Mesenchymal stem cell (in vitro differentiated cells and primary cell): ENCODE data around the gene GALNT13.

Experiments
- DNase-seq: peaks from one replicate; pipeline ENCODE4 v3.0.0-alpha.2; 2013
- H2AFZ ChIP-seq: one replicate; pipeline ENCODE4 v1.6.1; 2013; ENCODE audit warnings: low read depth, mild to moderate bottlenecking, control low read depth, inconsistent platforms, low read length, moderate library complexity
- H2AK5ac ChIP-seq: 2 replicates; pipeline ENCODE4 v1.6.1; 2013; ENCODE audit warnings: low read length, moderate library complexity, mild to moderate bottlenecking, inconsistent platforms; ENCODE audit not compliant: severe bottlenecking
- H2BK120ac ChIP-seq: one replicate; pipeline ENCODE4 v1.6.1; 2013; ENCODE audit warnings: low read depth, mild to moderate bottlenecking, inconsistent platforms, low read length, moderate library complexity
- H2BK12ac ChIP-seq, 2 experiments: one replicate each; pipeline ENCODE4 v1.6.1; 2013; ENCODE audit warnings: inconsistent platforms in 2 of 2, low read length in 2 of 2, mild to moderate bottlenecking in 2 of 2, moderate library complexity in 2 of 2, control low read depth in 1 of 2
- H2BK15ac ChIP-seq: one replicate; pipeline ENCODE4 v1.6.1; 2013; ENCODE audit warnings: mild to moderate bottlenecking, low read depth, inconsistent platforms; ENCODE audit not compliant: poor library complexity, severe bottlenecking
- H2BK5ac ChIP-seq: 2 replicates; pipeline ENCODE4 v1.6.1; 2013; ENCODE audit warnings: low read depth, mild to moderate bottlenecking, low read length, control low read depth, inconsistent platforms; ENCODE audit not compliant: poor library complexity, severe bottlenecking
- H3K14ac ChIP-seq, 2 experiments: one replicate each; pipeline ENCODE4 v1.6.1; 2013; ENCODE audit warnings: inconsistent platforms in 2 of 2, low read length in 2 of 2, control low read depth in 1 of 2, mild to moderate bottlenecking in 1 of 2, moderate library complexity in 1 of 2
- H3K18ac ChIP-seq, 2 experiments: one replicate each; pipeline ENCODE4 v1.6.1; 2013; ENCODE audit warnings: inconsistent platforms in 2 of 2, low read length in 2 of 2, control low read depth in 1 of 2, low read depth in 1 of 2, mild to moderate bottlenecking in 1 of 2
- H3K23ac ChIP-seq, 2 experiments: one replicate each; pipeline ENCODE4 v1.6.1; 2013; ENCODE audit warnings: inconsistent platforms in 2 of 2, low read length in 2 of 2, mild to moderate bottlenecking in 2 of 2, moderate library complexity in 2 of 2, control low read depth in 1 of 2
- H3K27ac ChIP-seq: 2 replicates; pipeline ENCODE4 v1.5.1; 2013; ENCODE audit warnings: mild to moderate bottlenecking, moderate library complexity, low read length, control low read depth, inconsistent platforms; ENCODE audit not compliant: poor library complexity, severe bottlenecking
- H3K27me3 ChIP-seq, 2 experiments: 2 replicates each; pipeline versions ENCODE4 v1.6.1 to v1.7.0; 2013; ENCODE audit warnings: low read length in 2 of 2, mild to moderate bottlenecking in 2 of 2, moderate library complexity in 2 of 2, control low read depth in 1 of 2, inconsistent platforms in 1 of 2; ENCODE audit not compliant: control insufficient read depth in 1 of 2, insufficient read depth in 1 of 2
- H3K36me3 ChIP-seq, 2 experiments: 2 replicates each; pipeline versions ENCODE4 v1.6.1 to v1.7.0; 2013; ENCODE audit warnings: low read length in 2 of 2, control low read depth in 1 of 2, inconsistent platforms in 1 of 2, low read depth in 1 of 2, mild to moderate bottlenecking in 1 of 2; ENCODE audit not compliant: insufficient read depth in 2 of 2, control insufficient read depth in 1 of 2
- H3K4ac ChIP-seq, 2 experiments: one replicate each; pipeline ENCODE4 v1.6.1; 2013; ENCODE audit warnings: inconsistent platforms in 2 of 2, low read length in 2 of 2, mild to moderate bottlenecking in 2 of 2, moderate library complexity in 2 of 2, control low read depth in 1 of 2, low read depth in 1 of 2
- H3K4me1 ChIP-seq: 2 replicates; pipeline ENCODE4 v1.6.1; 2013; ENCODE audit warnings: low read depth, low read length, control low read depth; ENCODE audit not compliant: control insufficient read depth, insufficient read depth
- H3K4me2 ChIP-seq: 2 replicates; pipeline ENCODE4 v1.6.1; 2013; ENCODE audit warnings: low read length, mild to moderate bottlenecking, inconsistent platforms; ENCODE audit not compliant: poor library complexity, severe bottlenecking
- H3K4me3 ChIP-seq, 2 experiments: 2 replicates each; pipeline versions ENCODE4 v1.5.1 to v1.7.0; 2013; ENCODE audit warnings: low read length in 2 of 2, mild to moderate bottlenecking in 2 of 2, control low read depth in 1 of 2, low read depth in 1 of 2; ENCODE audit not compliant: insufficient read depth in 1 of 2
- H3K79me1 ChIP-seq: replicated peaks from 2 replicates; pipeline ENCODE4 v1.6.1; 2013; ENCODE audit warnings: mild to moderate bottlenecking, control low read depth, low read length, inconsistent platforms; ENCODE audit not compliant: poor library complexity, severe bottlenecking
- H3K9ac ChIP-seq: 2 replicates; pipeline ENCODE4 v1.7.0; 2013; ENCODE audit warnings: mild to moderate bottlenecking, low read length, moderate library complexity
- H3K9me3 ChIP-seq: 2 replicates; pipeline ENCODE4 v1.7.0; 2013; ENCODE audit warnings: mild to moderate bottlenecking, low read length; ENCODE audit not compliant: control insufficient read depth
- H4K8ac ChIP-seq: one replicate; pipeline ENCODE4 v1.6.1; 2013; ENCODE audit warnings: inconsistent platforms, mild to moderate bottlenecking, low read length, moderate library complexity
- H4K91ac ChIP-seq: one replicate; pipeline ENCODE4 v1.6.1; 2013; ENCODE audit warnings: mild to moderate bottlenecking, low read length, inconsistent platforms
- WGBS: methylation state at CpG from one replicate; pipeline ENCODE4 v1.1.7; 2013; ENCODE audit warnings: mixed read lengths; 5-methylcytosine and 5-hydroxymethylcytosine counted together

The GALNT13 gene

GRCh38 chr2:154029504-154029903, 157.8 kb downstream of the GALNT13 start:
- H3K36me3 ChIP-seq: no peaks in the 10 kb centered on the region
- H3K79me1 ChIP-seq: no peaks in the 10 kb centered on the region
- H3K27me3 ChIP-seq: no peaks in the 10 kb centered on the region
- no peak overlapping the region for H3K4ac ChIP-seq
- no peak overlapping the region for H4K8ac ChIP-seq
- no peak overlapping the region for H3K27ac ChIP-seq
- no peak overlapping the region for H3K4me2 ChIP-seq
- 84% methylated on average over 2 of the region's 3 CpGs for WGBS
- no peak overlapping the region for H2AFZ ChIP-seq
- no peak overlapping the region for H2BK5ac ChIP-seq
- H2BK120ac ChIP-seq: no peak overlapping the region
- no peak overlapping the region for H3K9ac ChIP-seq
- H3K23ac ChIP-seq: no peak overlapping the region
- H3K4me1 ChIP-seq: no peaks in the 10 kb centered on the region
- no peak overlapping the region for H2AK5ac ChIP-seq
- no peak overlapping the region for H2BK12ac ChIP-seq
- no peak overlapping the region for H3K14ac ChIP-seq
- H4K91ac ChIP-seq: no peak overlapping the region
- no peak for DNase-seq
- H3K4me3 ChIP-seq: no peak overlapping the region
- H3K9me3 ChIP-seq: peaks cover 3% of the 10 kb centered on the region
- H3K18ac ChIP-seq: no peak overlapping the region
- H2BK15ac ChIP-seq: no peak overlapping the region

GRCh38 chr2:154032220-154032619, 160.5 kb downstream of the GALNT13 start:
- no peak overlapping the region for H4K8ac ChIP-seq
- no peak for DNase-seq
- H3K4me2 ChIP-seq: no peak overlapping the region
- no peak overlapping the region for H3K27ac ChIP-seq
- no peak overlapping the region for H2BK120ac ChIP-seq
- H2BK5ac ChIP-seq: no peak overlapping the region
- H2AFZ ChIP-seq: no peak overlapping the region
- H3K18ac ChIP-seq: no peak overlapping the region
- H3K23ac ChIP-seq: no peak overlapping the region
- no peak overlapping the region for H4K91ac ChIP-seq
- no peak overlapping the region for H3K14ac ChIP-seq
- H3K9ac ChIP-seq: no peak overlapping the region
- H2AK5ac ChIP-seq: no peak overlapping the region
- H3K79me1 ChIP-seq: no peaks in the 10 kb centered on the region
- H3K4me3 ChIP-seq: no peak overlapping the region
- no peak overlapping the region for H2BK15ac ChIP-seq
- H3K27me3 ChIP-seq: no peaks in the 10 kb centered on the region
- H3K4me1 ChIP-seq: no peaks in the 10 kb centered on the region
- no peaks in the 10 kb centered on the region for H3K36me3 ChIP-seq
- peaks cover 3% of the 10 kb centered on the region for H3K9me3 ChIP-seq
- H3K4ac ChIP-seq: no peak overlapping the region
- H2BK12ac ChIP-seq: no peak overlapping the region
- WGBS: 93% methylated on average over 2 of the region's 3 CpGs

GRCh38 chr2:154046493-154046892, 174.8 kb downstream of the GALNT13 start:
- H3K4me2 ChIP-seq: no peak overlapping the region
- no peak overlapping the region for H4K8ac ChIP-seq
- no peaks in the 10 kb centered on the region for H3K9me3 ChIP-seq
- no peaks in the 10 kb centered on the region for H3K4me1 ChIP-seq
- H2BK15ac ChIP-seq: no peak overlapping the region
- 51% methylated on average over 1 of the region's 1 CpG for WGBS
- H2AFZ ChIP-seq: no peak overlapping the region
- no peak overlapping the region for H3K18ac ChIP-seq
- H2BK12ac ChIP-seq: no peak overlapping the region
- H3K4ac ChIP-seq: no peak overlapping the region
- no peak overlapping the region for H2AK5ac ChIP-seq
- no peak overlapping the region for H2BK120ac ChIP-seq
- no peak overlapping the region for H3K14ac ChIP-seq
- no peaks in the 10 kb centered on the region for H3K36me3 ChIP-seq
- H3K27me3 ChIP-seq: no peaks in the 10 kb centered on the region
- no peak overlapping the region for H2BK5ac ChIP-seq
- no peak overlapping the region for H3K9ac ChIP-seq
- H3K4me3 ChIP-seq: no peak overlapping the region
- no peak overlapping the region for H3K23ac ChIP-seq
- no peak for DNase-seq
- H4K91ac ChIP-seq: no peak overlapping the region
- H3K27ac ChIP-seq: no peak overlapping the region
- no peaks in the 10 kb centered on the region for H3K79me1 ChIP-seq

GRCh38 chr2:154048905-154049304, 177.2 kb downstream of the GALNT13 start:
- Histone ChIP-seq H3K4me1 (no peaks in the 10 kb centered on the region), H2BK5ac (no peak overlapping the region), H3K14ac (no peak overlapping the region), H2AK5ac (no peak overlapping the region), H2BK120ac (no peak overlapping the region), H3K9ac (no peak overlapping the region), H3K27me3 (no peaks in the 10 kb centered on the region), H3K27ac (no peak overlapping the region), H4K91ac (no peak overlapping the region), H3K36me3 (no peaks in the 10 kb centered on the region), H3K79me1 (no peaks in the 10 kb centered on the region), H3K18ac (no peak overlapping the region), H2BK12ac (no peak overlapping the region), H3K23ac (no peak overlapping the region), H3K9me3 (no peaks in the 10 kb centered on the region), H3K4me3 (no peak overlapping the region), H2BK15ac (no peak overlapping the region), H3K4ac (no peak overlapping the region), H4K8ac (no peak overlapping the region), H3K4me2 (no peak overlapping the region), H2AFZ (no peak overlapping the region)
- WGBS: no CpG with 5 or more reads among the region's 2 CpGs
- DNase-seq: no peak
